Osteoblast (primary cell): ENCODE data around the gene IL20RA. TPM values are rescaled to one million over a fixed set of nuclear protein-coding genes. Genes with fewer than 3 reads are reported as not detected.

ENCODE experiments used
- DNase-seq: peaks from one replicate; pipeline ENCODE4 v3.0.0; 2011; ENCODE audit warnings: low spot score, mixed read lengths; ENCODE audit not compliant: insufficient read length; ENCODE audit errors: missing footprints
- H2AFZ ChIP-seq: 2 replicates; pipeline ENCODE4 v1.6.0; 2011; ENCODE audit warnings: mild to moderate bottlenecking, low read length
- H3K27ac ChIP-seq: 2 replicates; pipeline ENCODE4 v1.5.1; 2011; ENCODE audit warnings: mild to moderate bottlenecking, low read depth, low read length, moderate library complexity
- H3K27me3 ChIP-seq: 2 replicates; pipeline ENCODE4 v1.6.0; 2012; ENCODE audit warnings: mild to moderate bottlenecking, control low read depth, inconsistent platforms, low read length, moderate library complexity; ENCODE audit not compliant: insufficient read depth
- H3K36me3 ChIP-seq: 2 replicates; pipeline ENCODE4 v1.5.1; 2011; ENCODE audit warnings: mild to moderate bottlenecking, low read length, control low read depth, moderate library complexity; ENCODE audit not compliant: insufficient read depth
- H3K4me1 ChIP-seq: 2 replicates; pipeline ENCODE4 v1.5.1; 2011; ENCODE audit warnings: mild to moderate bottlenecking, low read length, control low read depth, moderate library complexity; ENCODE audit not compliant: insufficient read depth
- H3K4me2 ChIP-seq: 2 replicates; pipeline ENCODE4 v1.6.0; 2011; ENCODE audit warnings: mild to moderate bottlenecking, low read length; ENCODE audit not compliant: insufficient read depth
- H3K4me3 ChIP-seq: fragments of 200-600 bp; sonication (generic); 3 replicates; pipeline ENCODE4 v1.5.1; 2012; ENCODE audit warnings: mild to moderate bottlenecking, low read length, inconsistent platforms; ENCODE audit not compliant: insufficient read depth
- H3K79me2 ChIP-seq: 2 replicates; pipeline ENCODE4 v1.6.0; 2012; ENCODE audit warnings: mild to moderate bottlenecking, low read length, control low read depth, inconsistent platforms; ENCODE audit not compliant: insufficient read depth
- H3K9me3 ChIP-seq: 2 replicates; pipeline ENCODE4 v1.5.1; 2011; ENCODE audit warnings: low read depth, low read length, control low read depth
- H4K20me1 ChIP-seq: 2 replicates; pipeline ENCODE4 v1.6.0; 2012; ENCODE audit warnings: mild to moderate bottlenecking, low read length, control low read depth; ENCODE audit not compliant: insufficient read depth
- total RNA-seq: library from RNA; depleted of rRNA; stranded (reverse); fragments of >200 nt; gene quantifications from 2 replicates; pipeline ENCODE4 v1.2.3, GENCODE V29; 2012
- TF ChIP-seq, protein P1 (sequence below): IDR thresholded peaks from 2 replicates; pipeline ENCODE4 v1.5.1; 2011; ENCODE audit warnings: mild to moderate bottlenecking, low read depth, low read length, moderate library complexity; ENCODE audit errors: extremely low read depth

Gene IL20RA
- total RNA-seq, 1 donor, result 0.36 TPM

DNA sequence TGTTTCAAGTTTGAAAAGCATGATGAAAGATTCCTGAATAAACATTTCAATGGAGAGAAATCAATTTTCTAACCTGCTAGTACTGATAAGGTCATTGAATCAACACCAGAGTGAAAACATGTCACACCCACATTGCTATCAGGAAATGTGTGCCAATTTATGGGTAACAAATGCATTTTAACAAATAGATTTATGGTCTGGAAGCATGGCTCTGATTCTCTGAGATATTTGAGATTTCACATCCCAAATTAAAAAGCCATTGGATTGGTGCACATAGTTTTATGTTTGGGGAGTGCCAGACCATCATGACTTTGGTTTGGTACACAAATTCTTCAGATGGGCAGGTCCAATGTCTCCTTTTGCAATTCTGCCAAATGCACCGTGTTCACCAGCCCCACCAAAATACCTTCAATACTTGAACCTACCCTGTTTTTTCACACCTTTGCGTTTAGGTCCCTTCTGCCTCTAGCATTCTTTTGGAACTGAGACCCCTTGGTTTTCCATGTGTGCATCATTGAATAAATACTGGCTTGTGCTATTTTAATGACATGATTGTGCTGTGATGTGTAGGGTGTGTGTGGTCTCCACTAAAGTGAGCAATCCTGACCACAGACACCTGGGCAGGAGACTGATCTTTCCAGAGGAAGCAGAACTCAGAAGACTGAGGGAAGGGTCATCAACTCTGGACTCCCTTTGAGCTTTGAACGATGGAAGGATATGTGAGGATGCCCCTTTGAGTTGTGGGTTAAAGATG, 20.4 kb downstream of the IL20RA start:
- H3K27ac ChIP-seq, result no peak overlapping the region
- TF ChIP-seq, protein P1, sequence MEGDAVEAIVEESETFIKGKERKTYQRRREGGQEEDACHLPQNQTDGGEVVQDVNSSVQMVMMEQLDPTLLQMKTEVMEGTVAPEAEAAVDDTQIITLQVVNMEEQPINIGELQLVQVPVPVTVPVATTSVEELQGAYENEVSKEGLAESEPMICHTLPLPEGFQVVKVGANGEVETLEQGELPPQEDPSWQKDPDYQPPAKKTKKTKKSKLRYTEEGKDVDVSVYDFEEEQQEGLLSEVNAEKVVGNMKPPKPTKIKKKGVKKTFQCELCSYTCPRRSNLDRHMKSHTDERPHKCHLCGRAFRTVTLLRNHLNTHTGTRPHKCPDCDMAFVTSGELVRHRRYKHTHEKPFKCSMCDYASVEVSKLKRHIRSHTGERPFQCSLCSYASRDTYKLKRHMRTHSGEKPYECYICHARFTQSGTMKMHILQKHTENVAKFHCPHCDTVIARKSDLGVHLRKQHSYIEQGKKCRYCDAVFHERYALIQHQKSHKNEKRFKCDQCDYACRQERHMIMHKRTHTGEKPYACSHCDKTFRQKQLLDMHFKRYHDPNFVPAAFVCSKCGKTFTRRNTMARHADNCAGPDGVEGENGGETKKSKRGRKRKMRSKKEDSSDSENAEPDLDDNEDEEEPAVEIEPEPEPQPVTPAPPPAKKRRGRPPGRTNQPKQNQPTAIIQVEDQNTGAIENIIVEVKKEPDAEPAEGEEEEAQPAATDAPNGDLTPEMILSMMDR, result no peak

DNA sequence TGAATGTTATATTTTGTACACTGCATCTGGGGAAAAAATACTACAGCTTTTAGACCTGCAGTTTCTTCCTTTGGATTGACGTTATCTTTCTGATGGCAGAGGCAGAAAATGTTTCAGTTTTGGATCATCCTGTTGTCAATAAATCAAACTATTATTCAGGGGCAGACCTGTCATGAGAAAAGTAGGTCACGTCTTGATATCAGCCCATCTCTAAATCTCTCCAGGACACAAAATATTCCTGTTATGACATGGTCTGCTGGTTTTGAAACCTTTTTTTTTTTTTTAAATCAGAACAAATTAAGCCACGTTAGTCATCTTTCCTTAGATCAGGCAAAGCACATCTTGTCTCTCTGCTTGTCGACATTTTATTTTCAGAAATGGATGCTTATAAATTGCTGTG, 24.0 kb downstream of the IL20RA start:
- no peak overlapping the region for H3K4me2 ChIP-seq
- H3K9me3 ChIP-seq, result no peaks in the 10 kb centered on the region
- H3K27me3 ChIP-seq, result peaks cover 6% of the 10 kb centered on the region
- no peaks in the 10 kb centered on the region for H4K20me1 ChIP-seq
- H3K4me1 ChIP-seq, result peaks cover 3% of the 10 kb centered on the region
- TF ChIP-seq, protein P1, result no peak
- H3K4me3 ChIP-seq, result no peak overlapping the region
- no peak for DNase-seq
- H3K36me3 ChIP-seq, result no peaks in the 10 kb centered on the region
- H2AFZ ChIP-seq, result no peak overlapping the region
- no peak overlapping the region for H3K27ac ChIP-seq
- H3K79me2 ChIP-seq, result no peaks in the 10 kb centered on the region

More for the DNA sequence above, 20.4 kb downstream of the IL20RA start:
- Histone ChIP-seq H2AFZ (no peak overlapping the region), H3K4me3 (no peak overlapping the region), H3K79me2 (no peaks in the 10 kb centered on the region), H3K4me1 (no peaks in the 10 kb centered on the region), H3K4me2 (no peak overlapping the region), H3K36me3 (no peaks in the 10 kb centered on the region), H3K9me3 (no peaks in the 10 kb centered on the region), H4K20me1 (no peaks in the 10 kb centered on the region), H3K27me3 (peaks cover 6% of the 10 kb centered on the region)
- DNase-seq, result no peak

GRCh38 chr6:137019476-137020272, 25.1 kb downstream of the IL20RA start:
- no peak overlapping the region for H3K4me2 ChIP-seq
- no peaks in the 10 kb centered on the region for H4K20me1 ChIP-seq
- DNase-seq, result no peak
- no peaks in the 10 kb centered on the region for H3K9me3 ChIP-seq
- peaks cover 3% of the 10 kb centered on the region for H3K4me1 ChIP-seq
- no peaks in the 10 kb centered on the region for H3K36me3 ChIP-seq
- peaks cover 2% of the 10 kb centered on the region for H3K27me3 ChIP-seq
- no peak overlapping the region for H3K27ac ChIP-seq
- no peaks in the 10 kb centered on the region for H3K79me2 ChIP-seq
- TF ChIP-seq, protein P1, result no peak
- no peak overlapping the region for H3K4me3 ChIP-seq
- no peak overlapping the region for H2AFZ ChIP-seq

DNA sequence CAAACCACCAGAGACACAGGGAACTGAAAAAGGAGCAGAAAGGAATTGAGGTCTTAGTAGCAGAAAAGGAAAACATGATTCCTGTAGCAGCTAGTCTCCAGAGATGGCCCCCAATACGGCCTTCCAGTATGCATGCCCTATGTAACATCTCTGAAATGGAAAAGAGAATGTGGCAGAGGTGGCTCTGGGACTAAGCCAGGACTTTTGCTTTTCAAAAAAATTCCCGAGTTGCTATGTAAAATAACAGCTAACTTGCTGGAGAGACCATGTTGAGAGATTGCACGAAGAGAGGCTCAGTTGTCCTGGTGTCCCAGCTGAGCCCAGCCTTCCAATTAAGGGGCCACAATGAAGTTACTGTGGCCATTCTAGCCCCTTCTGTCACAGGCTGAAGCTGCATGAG, 27.7 kb downstream of the IL20RA start:
- no peaks in the 10 kb centered on the region for H3K79me2 ChIP-seq
- H3K4me3 ChIP-seq, result no peak overlapping the region
- H2AFZ ChIP-seq, result no peak overlapping the region
- TF ChIP-seq, protein P1, result no peak
- H4K20me1 ChIP-seq, result no peaks in the 10 kb centered on the region
- peaks cover 12% of the 10 kb centered on the region for H3K4me1 ChIP-seq
- H3K27me3 ChIP-seq, result peaks cover 2% of the 10 kb centered on the region
- H3K36me3 ChIP-seq, result no peaks in the 10 kb centered on the region
- no peak overlapping the region for H3K4me2 ChIP-seq
- H3K9me3 ChIP-seq, result no peaks in the 10 kb centered on the region
- no peak for DNase-seq
- H3K27ac ChIP-seq, result no peak overlapping the region
